ENCODE results near the gene MCF2. TPM values are rescaled to one million over a fixed set of nuclear protein-coding genes. Genes with fewer than 3 reads are reported as not detected.

Gene MCF2
- total and polyA plus RNA-seq, 2 of the 4 experiments (the other 2 are of a cell fraction) = 0.07 TPM; not detected in 1

DNA sequence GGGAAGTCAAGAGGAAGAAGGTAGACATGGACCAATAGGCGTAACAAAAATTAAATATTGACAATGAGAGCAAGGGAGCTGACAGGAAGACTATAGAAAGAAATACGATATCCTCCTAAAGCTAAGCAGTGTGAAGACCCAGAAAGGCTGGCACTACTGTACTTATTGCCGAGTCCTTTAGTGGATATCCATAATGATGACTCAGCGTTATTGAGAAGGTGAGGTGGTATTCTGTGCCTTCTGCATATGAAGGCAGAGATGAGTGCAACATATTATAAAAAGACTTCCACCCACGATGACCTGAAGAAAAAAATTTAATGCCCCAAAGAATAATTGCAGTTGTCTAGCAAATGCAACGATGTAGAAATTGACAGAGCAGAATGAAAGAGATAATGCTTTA, 13.0 kb upstream of the MCF2 start:
- Histone ChIP-seq H3K79me1 (ENCODE audit: low read depth in 1 of 2, low read length in 2 of 2) (no peaks in the 10 kb centered on the region), H2BK120ac (ENCODE audit: low read depth, low read length) (no peak overlapping the region), H3K36me3 (ENCODE audit: control insufficient read depth, insufficient read depth, low read length) (no peaks in the 10 kb centered on the region), H3K9me3 (ENCODE audit: control insufficient read depth, insufficient read depth, low read length) (no peaks in the 10 kb centered on the region), H3K4me2 (ENCODE audit: low read depth, low read length) (no peak overlapping the region), H2BK5ac (ENCODE audit: low read depth, low read length, poor library complexity, severe bottlenecking) (no peak overlapping the region), H3K4me3 (ENCODE audit: insufficient read depth, low read depth, low read length) (no peak overlapping the region), H3K9ac (ENCODE audit: low read depth, low read length) (no peak overlapping the region), H2BK20ac (ENCODE audit: low read depth, low read length) (no peak overlapping the region), H2AK5ac (ENCODE audit: low read depth, low read length) (no peak overlapping the region), H3K56ac (ENCODE audit: extremely low read depth, insufficient read depth, low read length) (no peak overlapping the region), H3K14ac (replicated peaks; ENCODE audit: low read depth, low read length) (no peak overlapping the region), H2BK15ac (ENCODE audit: low read depth, low read length) (no peak overlapping the region), H2AK9ac (replicated peaks; ENCODE audit: low read depth, low read length, poor library complexity) (no peak overlapping the region), H3K23ac (ENCODE audit: low read depth, low read length) (no peak overlapping the region), H4K20me1 (ENCODE audit: insufficient read depth, low read length) (no peaks in the 10 kb centered on the region), H4K91ac (ENCODE audit: insufficient read depth, low read depth, low read length) (no peak overlapping the region), H2AFZ (replicated peaks; ENCODE audit: low read length, poor library complexity) (no peak overlapping the region), H3K27me3 (ENCODE audit: control insufficient read depth, insufficient read depth, low read length) (no peaks in the 10 kb centered on the region), H3K4ac (ENCODE audit: low read depth, low read length) (no peak overlapping the region), H4K5ac (ENCODE audit: low read depth, low read length) (no peak overlapping the region), H3K9me1 (ENCODE audit: insufficient read depth, low read length) (no peaks in the 10 kb centered on the region; the same call in 1 of the 2 replicates), H4K8ac (ENCODE audit: low read depth in 2 of 2, low read length in 2 of 2) (no peak overlapping the region), H3K27ac (ENCODE audit: insufficient read depth, low read length) (no peak overlapping the region), H3K18ac (ENCODE audit: low read depth, low read length) (no peak overlapping the region), H3K4me1 (ENCODE audit: control insufficient read depth, insufficient read depth, low read length) (no peaks in the 10 kb centered on the region)
- intact Hi-C loops (cut with micrococcal nuclease) (loop anchor here (10.0 kb wide), 1 partner anchor 214 kb away; the partner anchor contains the start of gene ATP11C), in situ Hi-C loops (cut with MboI; ENCODE audit: low sequenced_read_pairs) (no loop called here), dilution Hi-C loops (cut with HindIII; ENCODE audit: low sequenced_read_pairs, unreplicated experiment) (no loop called here)
- ChIA-PET CTCF (interaction anchor here (0.6 kb wide), 1 partner anchor 11 kb away, joined by 3 read pairs; no protein-coding TSS in a partner anchor), POLR2A (ENCODE audit: unreplicated experiment) (no interaction called here)
- WGBS, 2 experiments (ENCODE audit: extremely low coverage in 2 of 2, insufficient read length in 1 of 2) = no CpG with 5 or more reads among the region's 6 CpGs
- no peak for DNase-seq
- ATAC-seq (ENCODE audit: low read depth) = no peak
- no TSS peak for BruUV-seq (replicated peaks)
- TF ChIP-seq RCOR1 (IDR thresholded peaks at IDR 0.05; ENCODE audit: insufficient replicate concordance, low read length) = no peak
- TF ChIP-seq NFE2L2 (IDR thresholded peaks at IDR 0.05; ENCODE audit: low read depth, low read length) = peak; percentile 77
- TF ChIP-seq MAFK (IDR thresholded peaks at IDR 0.05; ENCODE audit: low read depth, low read length) = peak; percentile 100
